Activated T-helper 1 cell treated with anti-CD3 and anti-CD28 coated beads, Interleukin-12 subunit alpha, Interleukin-12 subunit beta, Interleukin-2, Interleukin-4 antibody, amounts not matched to agents 30 ng/mL and 10 ng/mL and 1 ng/mL, durations not matched to agents 14 hours and 24 hours and 36 hours (primary cell): Measurements from ENCODE around the gene CDADC1. TPM values are rescaled to one million over a fixed set of nuclear protein-coding genes. Genes with fewer than 3 reads are reported as not detected.

Experiments
- DNase-seq: peaks from one replicate; pipeline ENCODE4 v3.0.0; 2021; ENCODE audit warnings: low spot score
- H3K27ac Mint-ChIP-seq: one replicate; pipeline ENCODE4 v1.8.0; 2021; ENCODE audit warnings: mild to moderate bottlenecking, mixed read lengths
- H3K27me3 Mint-ChIP-seq: one replicate; pipeline ENCODE4 v1.8.0; 2022; ENCODE audit warnings: mild to moderate bottlenecking, moderate library complexity, mixed read lengths; ENCODE audit not compliant: insufficient read depth
- H3K36me3 Mint-ChIP-seq: one replicate; pipeline ENCODE4 v1.8.0; 2021; ENCODE audit warnings: low read depth, mixed read lengths
- H3K4me1 Mint-ChIP-seq: one replicate; pipeline ENCODE4 v1.8.0; 2021; ENCODE audit warnings: low read depth, mixed read lengths
- H3K4me3 Mint-ChIP-seq: one replicate; pipeline ENCODE4 v1.8.0; 2021; ENCODE audit warnings: mild to moderate bottlenecking, moderate library complexity, mixed read lengths
- H3K9me3 Mint-ChIP-seq: one replicate; pipeline ENCODE4 v1.8.0; 2021; ENCODE audit warnings: mixed read lengths
- intact Hi-C: fragments of 100-400 bp; cut with micrococcal nuclease; formaldehyde crosslinking; loops from one replicate; pipeline ENCODE4 v1.15.1; 2024
- total RNA-seq: library from RNA; stranded (reverse); gene quantifications from 2 replicates; pipeline ENCODE4 v1.2.3, GENCODE V29; 2022

The CDADC1 gene
- total RNA-seq, 1 donor from 2014 or later, result 8.1 TPM

- Mint-ChIP-seq H3K9me3 (no peaks in the 10 kb centered on the region), H3K27me3 (peaks cover 8% of the 10 kb centered on the region), H3K27ac (peak overlapping the region; percentile 97), H3K4me3 (peak overlapping the region; percentile 97), H3K36me3 (peaks cover 13% of the 10 kb centered on the region), H3K4me1 (peaks cover 47% of the 10 kb centered on the region)
- intact Hi-C loops, result loop anchor here (2.0 to 5.0 kb wide), 4 partner anchors 32 to 689 kb away; partner anchors contain the start of genes KPNA3, RCBTB1 and SPRYD7
- no peak for DNase-seq
Observed at GRCh38 chr13:49248622-49249002, 887 bp downstream of the CDADC1 start.

- Mint-ChIP-seq H3K4me1 (peaks cover 70% of the 10 kb centered on the region), H3K4me3 (no peak overlapping the region), H3K27me3 (peaks cover 4% of the 10 kb centered on the region), H3K27ac (no peak overlapping the region), H3K9me3 (no peaks in the 10 kb centered on the region), H3K36me3 (peaks cover 35% of the 10 kb centered on the region)
- intact Hi-C loops, result no loop called here
- no peak for DNase-seq
Observed at GRCh38 chr13:49251326-49251725, 3.6 kb downstream of the CDADC1 start.

DNA sequence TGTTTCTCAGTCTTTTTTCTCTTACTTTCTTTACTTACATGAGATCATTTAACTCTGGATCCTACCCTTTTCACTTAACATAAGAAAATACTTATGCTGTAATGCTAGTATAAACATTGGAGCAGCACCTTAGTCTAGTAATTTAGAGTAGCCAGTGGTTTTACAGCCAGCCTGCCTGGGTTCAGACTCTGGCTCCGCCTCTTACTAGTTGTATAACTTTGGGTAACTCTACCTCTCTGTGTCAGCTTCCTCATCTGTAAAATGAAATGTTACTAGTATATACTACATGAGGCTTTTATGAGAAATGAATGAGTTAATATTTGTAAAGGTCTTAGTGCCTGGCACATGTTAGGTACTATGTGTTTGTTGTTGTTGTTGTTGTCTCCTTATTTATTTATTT is 5.6 kb downstream of the CDADC1 start:
- Mint-ChIP-seq H3K4me1 (peaks cover 79% of the 10 kb centered on the region), H3K27ac (no peak overlapping the region), H3K36me3 (peaks cover 42% of the 10 kb centered on the region), H3K4me3 (no peak overlapping the region), H3K9me3 (no peaks in the 10 kb centered on the region), H3K27me3 (no peaks in the 10 kb centered on the region)
- intact Hi-C loops, result no loop called here
- no peak for DNase-seq

- peak overlapping the region; percentile 67 for H3K27ac Mint-ChIP-seq
- no peaks in the 10 kb centered on the region for H3K9me3 Mint-ChIP-seq
- DNase-seq, result no peak
- intact Hi-C loops, result no loop called here
- H3K4me1 Mint-ChIP-seq, result peaks cover 75% of the 10 kb centered on the region
- H3K36me3 Mint-ChIP-seq, result peaks cover 41% of the 10 kb centered on the region
- H3K4me3 Mint-ChIP-seq, result peak overlapping the region; percentile 22
- H3K27me3 Mint-ChIP-seq, result no peaks in the 10 kb centered on the region
Observed at GRCh38 chr13:49254007-49254406, 6.3 kb downstream of the CDADC1 start.

DNA sequence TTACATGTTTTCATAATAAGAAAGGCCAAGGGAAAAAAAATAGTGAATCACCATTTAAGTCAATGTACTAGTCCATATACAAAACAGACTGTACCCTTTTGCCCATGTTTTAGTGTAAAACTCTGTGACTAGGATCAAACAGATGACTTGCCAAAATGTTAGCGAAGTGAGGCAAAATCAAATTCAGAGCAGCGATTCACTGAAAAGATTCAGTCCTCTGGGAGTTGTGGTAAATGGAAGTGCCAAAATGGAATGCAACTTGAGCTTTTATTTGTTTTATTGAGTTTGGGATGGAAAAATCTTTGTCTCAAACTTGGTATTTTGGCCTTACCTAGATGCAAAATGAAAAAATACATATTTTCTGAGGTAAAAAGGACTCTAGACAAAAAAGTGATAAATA is 9.1 kb downstream of the CDADC1 start:
- no peak for DNase-seq
- Mint-ChIP-seq H3K27ac (no peak overlapping the region), H3K9me3 (no peaks in the 10 kb centered on the region), H3K4me3 (peak overlapping the region; percentile 42), H3K4me1 (peaks cover 53% of the 10 kb centered on the region), H3K36me3 (peaks cover 51% of the 10 kb centered on the region), H3K27me3 (no peaks in the 10 kb centered on the region)
- intact Hi-C loops, result no loop called here

GRCh38 chr13:49258089-49258796 is 10.5 kb downstream of the CDADC1 start:
- H3K4me1 Mint-ChIP-seq, result peaks cover 46% of the 10 kb centered on the region
- no peaks in the 10 kb centered on the region for H3K27me3 Mint-ChIP-seq
- H3K4me3 Mint-ChIP-seq, result peak overlapping the region; percentile 86
- H3K36me3 Mint-ChIP-seq, result peaks cover 50% of the 10 kb centered on the region
- no peak for DNase-seq
- intact Hi-C loops, result loop anchor here (1.0 kb wide), 1 partner anchor 11 kb away; the partner anchor contains the start of gene CDADC1
- no peaks in the 10 kb centered on the region for H3K9me3 Mint-ChIP-seq
- H3K27ac Mint-ChIP-seq, result peak overlapping the region; percentile 78

- Mint-ChIP-seq H3K9me3 (no peaks in the 10 kb centered on the region), H3K27me3 (no peaks in the 10 kb centered on the region), H3K36me3 (peaks cover 43% of the 10 kb centered on the region), H3K4me3 (no peak overlapping the region), H3K4me1 (peaks cover 32% of the 10 kb centered on the region), H3K27ac (no peak overlapping the region)
- DNase-seq, result no peak
- intact Hi-C loops, result no loop called here
Observed at GRCh38 chr13:49259586-49259985, 11.9 kb downstream of the CDADC1 start.

DNA sequence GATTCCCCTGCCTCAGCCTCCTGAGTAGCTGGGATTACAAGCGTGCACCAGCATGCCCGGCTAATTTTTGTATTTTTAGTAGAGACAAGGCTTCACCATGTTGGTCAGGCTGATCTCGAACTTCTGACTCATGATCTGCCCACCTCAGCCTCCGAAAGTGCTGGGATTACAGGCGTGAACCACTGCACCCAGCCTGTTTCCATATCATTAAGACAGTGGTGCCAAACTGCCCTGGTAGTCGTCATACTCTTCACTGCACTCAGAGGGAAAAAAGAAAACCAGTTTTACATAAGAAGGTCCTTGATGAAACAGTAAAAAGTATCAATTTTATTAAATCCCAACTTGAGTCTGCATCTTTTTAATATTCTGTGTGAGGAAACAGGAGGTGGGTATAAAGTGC is 14.9 kb downstream of the CDADC1 start:
- Mint-ChIP-seq H3K9me3 (no peaks in the 10 kb centered on the region), H3K4me1 (peaks cover 10% of the 10 kb centered on the region), H3K36me3 (peaks cover 21% of the 10 kb centered on the region), H3K27ac (no peak overlapping the region), H3K4me3 (no peak overlapping the region), H3K27me3 (no peaks in the 10 kb centered on the region)
- intact Hi-C loops, result no loop called here
- DNase-seq, result no peak

DNA sequence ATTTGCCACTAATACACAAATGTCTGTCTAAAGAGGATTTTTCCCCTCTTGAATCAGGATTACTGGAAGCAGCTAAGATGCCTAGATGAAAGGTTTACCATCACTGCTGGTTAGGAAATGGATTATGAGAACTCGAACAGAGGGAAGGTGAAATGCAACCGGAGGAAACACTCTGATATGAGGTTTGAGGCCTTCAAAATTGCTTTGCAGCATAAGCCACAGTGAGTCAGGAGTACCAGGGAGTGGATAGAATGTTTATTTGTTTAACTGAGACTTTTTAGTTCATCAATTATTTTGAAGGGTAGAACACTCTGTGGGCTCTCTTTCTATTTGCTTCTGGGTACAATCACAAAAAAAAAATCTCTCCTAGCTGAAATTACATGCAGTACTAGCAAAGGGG is 18.1 kb downstream of the CDADC1 start:
- Mint-ChIP-seq H3K27ac (no peak overlapping the region), H3K9me3 (no peaks in the 10 kb centered on the region), H3K36me3 (peaks cover 21% of the 10 kb centered on the region), H3K27me3 (no peaks in the 10 kb centered on the region), H3K4me1 (no peaks in the 10 kb centered on the region), H3K4me3 (no peak overlapping the region)
- DNase-seq, result no peak
- intact Hi-C loops, result no loop called here

DNA sequence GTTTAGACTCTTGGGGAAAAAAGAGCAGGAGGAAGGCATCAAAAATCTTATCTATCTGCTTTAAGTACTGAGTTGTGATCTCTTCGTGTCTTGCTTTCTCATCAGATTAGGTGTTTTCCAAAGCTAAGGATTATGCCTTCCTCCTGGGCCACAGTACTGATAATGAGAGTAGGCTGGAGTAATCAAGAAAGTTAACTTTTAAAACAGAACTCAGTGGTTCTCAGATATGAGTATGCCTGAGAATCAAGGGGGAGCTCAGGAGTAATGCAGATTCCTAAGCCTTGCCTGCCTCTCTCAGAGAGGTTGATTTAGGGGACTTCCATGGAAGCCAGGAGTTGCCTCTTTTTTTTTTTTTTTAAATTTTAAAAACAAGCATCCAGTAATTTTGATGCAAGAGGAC is 23.5 kb downstream of the CDADC1 start:
- no peak overlapping the region for H3K27ac Mint-ChIP-seq
- peaks cover 9% of the 10 kb centered on the region for H3K36me3 Mint-ChIP-seq
- no peak overlapping the region for H3K4me3 Mint-ChIP-seq
- intact Hi-C loops, result loop anchor here (10.0 kb wide), 1 partner anchor 496 kb away; no protein-coding TSS in a partner anchor
- no peak for DNase-seq
- H3K9me3 Mint-ChIP-seq, result no peaks in the 10 kb centered on the region
- no peaks in the 10 kb centered on the region for H3K4me1 Mint-ChIP-seq
- H3K27me3 Mint-ChIP-seq, result no peaks in the 10 kb centered on the region

GRCh38 chr13:49272296-49272695 is 24.6 kb downstream of the CDADC1 start:
- Mint-ChIP-seq H3K36me3 (peaks cover 9% of the 10 kb centered on the region), H3K4me3 (no peak overlapping the region), H3K27me3 (no peaks in the 10 kb centered on the region), H3K27ac (no peak overlapping the region), H3K4me1 (no peaks in the 10 kb centered on the region), H3K9me3 (no peaks in the 10 kb centered on the region)
- intact Hi-C loops, result loop anchor here (10.0 kb wide), 1 partner anchor 497 kb away; no protein-coding TSS in a partner anchor
- no peak for DNase-seq

DNA sequence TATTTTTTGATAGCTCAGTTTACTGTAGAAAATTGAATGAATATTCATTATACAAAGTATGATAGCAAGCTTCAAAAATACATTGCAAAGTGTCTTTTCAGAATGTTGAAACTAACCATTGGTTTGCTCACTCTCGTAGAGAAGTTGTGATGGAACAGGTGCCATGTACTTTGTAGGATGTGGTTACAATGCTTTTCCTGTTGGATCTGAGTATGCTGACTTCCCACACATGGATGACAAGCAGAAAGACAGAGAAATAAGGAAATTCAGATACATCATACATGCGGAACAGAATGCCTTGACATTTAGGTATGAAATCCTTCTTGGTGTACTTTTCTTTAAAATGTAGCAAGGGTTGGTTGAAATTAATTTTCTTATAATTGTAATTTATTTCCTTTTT is 30.5 kb downstream of the CDADC1 start:
- H3K4me3 Mint-ChIP-seq, result no peak overlapping the region

GRCh38 chr13:49279112-49279511 is 31.4 kb downstream of the CDADC1 start:
- no peak overlapping the region for H3K4me3 Mint-ChIP-seq
- H3K27me3 Mint-ChIP-seq, result no peaks in the 10 kb centered on the region
- no peak overlapping the region for H3K27ac Mint-ChIP-seq
- H3K9me3 Mint-ChIP-seq, result no peaks in the 10 kb centered on the region
- intact Hi-C loops, result loop anchor here (10.0 kb wide), 1 partner anchor 504 kb away; no protein-coding TSS in a partner anchor
- H3K36me3 Mint-ChIP-seq, result peaks cover 5% of the 10 kb centered on the region
- no peaks in the 10 kb centered on the region for H3K4me1 Mint-ChIP-seq
- DNase-seq, result no peak

More for the DNA sequence above, 30.5 kb downstream of the CDADC1 start:
- intact Hi-C loops, result loop anchor here (10.0 kb wide), 1 partner anchor 503 kb away; no protein-coding TSS in a partner anchor
- Mint-ChIP-seq H3K27ac (no peak overlapping the region), H3K36me3 (peaks cover 5% of the 10 kb centered on the region), H3K27me3 (no peaks in the 10 kb centered on the region), H3K9me3 (no peaks in the 10 kb centered on the region), H3K4me1 (no peaks in the 10 kb centered on the region)
- no peak for DNase-seq
